K562 (cell line): Measurements from ENCODE around the gene C1orf74. TPM values are rescaled to one million over a fixed set of nuclear protein-coding genes. Genes with fewer than 3 reads are reported as not detected.

Experiments used
- CBX2 ChIP-seq: fragments of 200-600 bp; sonication (generic); IDR thresholded peaks from one replicate; pipeline ENCODE4 v1.6.1; 2012; ENCODE audit warnings: mild to moderate bottlenecking, low read length, inconsistent platforms; ENCODE audit not compliant: insufficient read depth, poor library complexity, severe bottlenecking
- IRF2 ChIP-seq: sonication (generic); formaldehyde crosslinking; IDR thresholded peaks from 2 replicates; pipeline ENCODE4 v1.8.1; 2022; ENCODE audit warnings: mild to moderate bottlenecking, missing genetic modification reagents
- SP1 ChIP-seq: sonication (generic); formaldehyde crosslinking; IDR thresholded peaks from 2 replicates; pipeline ENCODE4 v1.8.1; 2022; ENCODE audit warnings: mild to moderate bottlenecking, missing genetic modification reagents
- TSC22D4 ChIP-seq: fragments of 450-650 bp; IDR thresholded peaks from 2 replicates; pipeline ENCODE4 v1.6.1; 2016; ENCODE audit warnings: missing genetic modification characterization, missing biosample characterization, control low read depth
- ZNF609 ChIP-seq: sonication (generic); formaldehyde crosslinking; IDR thresholded peaks from 2 replicates; pipeline ENCODE4 v1.8.1; 2023; ENCODE audit warnings: missing genetic modification reagents, mild to moderate bottlenecking, borderline replicate concordance
- polyA plus RNA-seq, 8 experiments: library from polyadenylated mRNA; depleted of rRNA in 4 of 8; stranded (reverse) in 5 of 8; unstranded in 3 of 8; fragments of >200 nt; fragmentation: Nextera tagmentation in 2 of 8; fragmentation: Illumina TruSeq in 1 of 8; extraction: Ambion mirVana in 2 of 8; extraction: Trizol in 1 of 8; gene quantifications; 2 replicates each; pipeline versions ENCODE4 v1.2.1 to v1.2.3, GENCODE V29; 2011 to 2014; ENCODE audit warnings: inconsistent platforms in 1 of 8, missing spikeins in 1 of 8
- total RNA-seq, 7 experiments: library from RNA; depleted of rRNA in 6 of 7; stranded (reverse); fragments of >200 nt in 6 of 7; fragmentation: Illumina TruSeq in 2 of 7; extraction: Trizol in 2 of 7; gene quantifications; 2 replicates each; pipeline versions ENCODE4 v1.2.1 to v1.2.3, GENCODE V29; 2011 to 2021; ENCODE audit warnings: low replicate concordance in 1 of 7
- TF ChIP-seq, protein P1 (sequence below): fragments of 450-650 bp; formaldehyde crosslinking; IDR thresholded peaks from 2 replicates; pipeline ENCODE4 v1.4.0; 2022; ENCODE audit warnings: missing genetic modification characterization

Gene C1orf74
- total and polyA plus RNA-seq, 9 of the 15 experiments (the other 6 are each of a cell fraction or from before 2014, with no cell fraction given) = 4.0 to 7.6 (median 5.7) TPM

- TF ChIP-seq ZNF609 (CRISPR knock-in tag) (no peak), IRF2 (CRISPR knock-in tag) (no peak), SP1 (no peak), CBX2 (no peak), TSC22D4 (tag) (no peak)
- TF ChIP-seq, protein P1, sequence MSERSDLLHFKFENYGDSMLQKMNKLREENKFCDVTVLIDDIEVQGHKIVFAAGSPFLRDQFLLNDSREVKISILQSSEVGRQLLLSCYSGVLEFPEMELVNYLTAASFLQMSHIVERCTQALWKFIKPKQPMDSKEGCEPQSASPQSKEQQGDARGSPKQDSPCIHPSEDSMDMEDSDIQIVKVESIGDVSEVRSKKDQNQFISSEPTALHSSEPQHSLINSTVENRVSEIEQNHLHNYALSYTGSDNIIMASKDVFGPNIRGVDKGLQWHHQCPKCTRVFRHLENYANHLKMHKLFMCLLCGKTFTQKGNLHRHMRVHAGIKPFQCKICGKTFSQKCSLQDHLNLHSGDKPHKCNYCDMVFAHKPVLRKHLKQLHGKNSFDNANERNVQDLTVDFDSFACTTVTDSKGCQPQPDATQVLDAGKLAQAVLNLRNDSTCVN (CRISPR knock-in tag) = no peak
- TF ChIP-seq, all 486 proteins: peak for 0
These were observed 35.2 kb downstream of the C1orf74 start (continued) for GRCh38 chr1:209749205-209749604.
